HCT116 (cell line): Measurements from ENCODE around the gene ADAMTSL2. TPM values are rescaled to one million over a fixed set of nuclear protein-coding genes. Genes with fewer than 3 reads are reported as not detected.

ENCODE experiments used
- ATAC-seq: fragments of 200-7000 bp; cut with Tn5 transposase; 2 replicates; pipeline ENCODE4 v1.9.1; 2020; ENCODE audit warnings: mild to moderate bottlenecking, moderate library complexity
- BruUV-seq: library from RNA; stranded (reverse); fragments of 400-500 nt; replicated peaks from 2 replicates; lab custom pipeline; 2021; lab: Mats Ljungman, UMichigan
- CTCF ChIA-PET: fragments of 300-600 bp; sonication (Branson Sonifier 250); formaldehyde crosslinking; loops from one replicate; lab custom pipeline; 2021; ENCODE audit warnings: antibody characterized with exemption; lab: Charles Lee
- POLR2A ChIA-PET: fragments of 300-600, 350-600 bp; sonication (Branson Sonifier 250); formaldehyde crosslinking; loops from one replicate; lab custom pipeline; 2021; ENCODE audit warnings: antibody characterized with exemption; lab: Charles Lee
- RAD21 ChIA-PET, 2 experiments: fragments of 300-600 bp; sonication (Branson Sonifier 250); formaldehyde crosslinking; loops; one replicate each; lab custom pipeline; 2023; ENCODE audit warnings: low total read pairs in 2 of 2; ENCODE audit not compliant: uncharacterized antibody in 2 of 2, unreplicated experiment in 2 of 2, low non-redundant PET in 1 of 2; lab: Charles Lee
- DNase-seq: peaks from one replicate; pipeline ENCODE4 v3.0.0-alpha.2; 2010; ENCODE audit warnings: low read depth, low spot score
- H2AFZ ChIP-seq: fragments of 200-600 bp; shearing (Covaris generic), sonication (generic); 2 replicates; pipeline ENCODE4 v1.6.1; 2017; ENCODE audit warnings: low read depth, mixed run types, mixed read lengths, antibody characterized with exemption, low read length; ENCODE audit not compliant: poor library complexity, severe bottlenecking
- H3K27ac ChIP-seq: 2 replicates; pipeline ENCODE4 v1.5.1; 2012; ENCODE audit warnings: low read depth, low read length
- H3K27me3 ChIP-seq: fragments of 200-600 bp; sonication (generic); 2 replicates; pipeline ENCODE4 v1.6.1; 2016; ENCODE audit warnings: mixed run types, low read length, mixed read lengths; ENCODE audit not compliant: insufficient read depth
- H3K36me3 ChIP-seq, 2 experiments: fragments of 200-500 bp in 1 of 2; fragments of 200-600 bp in 1 of 2; sonication (Bioruptor generic) in 1 of 2; sonication (generic) in 1 of 2; 2 replicates each; pipeline versions ENCODE4 v1.5.1 to v1.6.1; 2014 to 2016; ENCODE audit warnings: low read length in 2 of 2, inconsistent platforms in 1 of 2, mixed read lengths in 1 of 2, mixed run types in 1 of 2; ENCODE audit not compliant: insufficient read depth in 2 of 2, control insufficient read depth in 1 of 2
- H3K4me1 ChIP-seq, 2 experiments: fragments of 200-600 bp in 1 of 2; sonication (generic) in 1 of 2; 2 replicates each; pipeline versions ENCODE4 v1.5.1 to v1.6.1; 2012 to 2017; ENCODE audit warnings: low read length in 2 of 2, inconsistent platforms in 1 of 2, mild to moderate bottlenecking in 1 of 2, mixed read lengths in 1 of 2, mixed run types in 1 of 2, moderate library complexity in 1 of 2; ENCODE audit not compliant: insufficient read depth in 2 of 2, control insufficient read depth in 1 of 2
- H3K4me2 ChIP-seq: fragments of 200-600 bp; sonication (generic); 2 replicates; pipeline ENCODE4 v1.6.1; 2017; ENCODE audit warnings: mixed run types, low read length, mixed read lengths
- H3K4me3 ChIP-seq, 2 experiments: fragments of 200-600 bp in 1 of 2; sonication (generic) in 1 of 2; replicated peaks in 1 of 2; 2 replicates each; pipeline ENCODE4 v1.5.1; 2011 to 2016; ENCODE audit warnings: low read length in 2 of 2, control low read depth in 1 of 2, low read depth in 1 of 2, mild to moderate bottlenecking in 1 of 2, mixed read lengths in 1 of 2, mixed run types in 1 of 2
- H3K79me2 ChIP-seq: fragments of 200-600 bp; sonication (generic); 2 replicates; pipeline ENCODE4 v1.6.1; 2017; ENCODE audit warnings: mild to moderate bottlenecking, mixed run types, low read length, moderate library complexity, mixed read lengths; ENCODE audit not compliant: insufficient read depth
- H3K9ac ChIP-seq: fragments of 200-600 bp; sonication (generic); 2 replicates; pipeline ENCODE4 v1.6.1; 2016; ENCODE audit warnings: low read length, mixed read lengths
- H3K9me2 ChIP-seq: fragments of 200-600 bp; sonication (generic), shearing (Covaris generic); 2 replicates; pipeline ENCODE4 v1.6.1; 2017; ENCODE audit warnings: mixed run types, mild to moderate bottlenecking, moderate library complexity; ENCODE audit not compliant: insufficient read depth
- H3K9me3 ChIP-seq, 2 experiments: fragments of 200-500 bp in 1 of 2; fragments of 200-600 bp in 1 of 2; sonication (Bioruptor generic) in 1 of 2; sonication (generic) in 1 of 2; 2 replicates each; pipeline ENCODE4 v1.6.1; 2014 to 2017; ENCODE audit warnings: low read length in 2 of 2, mixed read lengths in 2 of 2, inconsistent platforms in 1 of 2, low read depth in 1 of 2, mild to moderate bottlenecking in 1 of 2, mixed run types in 1 of 2, moderate library complexity in 1 of 2; ENCODE audit not compliant: control insufficient read depth in 1 of 2, insufficient read depth in 1 of 2
- H4K20me1 ChIP-seq: fragments of 200-600 bp; sonication (generic), shearing (Covaris generic); 2 replicates; pipeline ENCODE4 v1.6.1; 2017; ENCODE audit warnings: mixed run types, mild to moderate bottlenecking, moderate library complexity; ENCODE audit not compliant: insufficient read depth
- CBX3 ChIP-seq: IDR thresholded peaks from 2 replicates; pipeline ENCODE4 v1.6.1; 2012; ENCODE audit warnings: low read depth
- CEBPB ChIP-seq: IDR thresholded peaks from 2 replicates; pipeline ENCODE4 v1.6.1; 2012; ENCODE audit warnings: low read depth
- REST ChIP-seq: IDR thresholded peaks from 2 replicates; pipeline ENCODE4 v1.6.1; 2012; ENCODE audit warnings: low read depth
- SIN3A ChIP-seq: IDR thresholded peaks from 2 replicates; pipeline ENCODE4 v1.6.1; 2012; ENCODE audit warnings: low read depth
- SP1 ChIP-seq: IDR thresholded peaks from 2 replicates; pipeline ENCODE4 v1.6.1; 2012; ENCODE audit warnings: low read depth
- YY1 ChIP-seq: IDR thresholded peaks from 2 replicates; pipeline ENCODE4 v1.6.1; 2011; ENCODE audit warnings: low read length, low read depth, moderate library complexity, mild to moderate bottlenecking; ENCODE audit not compliant: insufficient replicate concordance; ENCODE audit errors: extremely low read depth
- ZFX ChIP-seq: fragments of 450-650 bp; IDR thresholded peaks from 2 replicates; pipeline ENCODE4 v1.6.1; 2017
- intact Hi-C: fragments of 100-400 bp; cut with micrococcal nuclease; formaldehyde crosslinking; loops from 2 replicates; pipeline ENCODE4 v1.10.0; 2022
- total RNA-seq: library from RNA; stranded (reverse); gene quantifications from one replicate; pipeline ENCODE4 v1.2.1, GENCODE V29; 2021; ENCODE audit not compliant: unreplicated experiment

ADAMTSL2 gene
- total RNA-seq, 1 experiment from 2014 or later: not detected

- TF ChIP-seq REST: no peak
- TF ChIP-seq CEBPB: no peak
These were observed 80.7 kb downstream of the ADAMTSL2 start (continued) for GRCh38 chr9:133615186-133615585.

GRCh38 chr9:133615606-133616188 is 81.2 kb downstream of the ADAMTSL2 start:
- intact Hi-C loops: no loop called here
- POLR2A ChIA-PET: no interaction called here

More at GRCh38 chr9:133615606-133616188, 81.2 kb downstream of the ADAMTSL2 start:
- ChIA-PET RAD21 (no interaction called here), CTCF (no interaction called here)
- Histone ChIP-seq H3K9me2 (no peaks in the 10 kb centered on the region), H3K36me3 (no peaks in the 10 kb centered on the region), H3K4me3 (no peak overlapping the region), H3K27me3 (peaks cover 96% of the 10 kb centered on the region), H4K20me1 (no peaks in the 10 kb centered on the region), H3K4me1 (no peaks in the 10 kb centered on the region), H3K27ac (no peak overlapping the region), H3K9ac (no peak overlapping the region), H3K9me3 (no peaks in the 10 kb centered on the region), H2AFZ (no peak overlapping the region), H3K79me2 (no peaks in the 10 kb centered on the region), H3K4me2 (no peak overlapping the region)
- DNase-seq: no peak
- BruUV-seq: no TSS peak
- ATAC-seq: no peak
- TF ChIP-seq YY1: no peak
- TF ChIP-seq SIN3A: no peak
- no peak for TF ChIP-seq ZFX
- TF ChIP-seq SP1: no peak
- no peak for TF ChIP-seq CBX3
